ENCODE data around the gene RETREG2. TPM values are rescaled to one million over a fixed set of nuclear protein-coding genes. Genes with fewer than 3 reads are reported as not detected.

Gene RETREG2
- total and polyA plus RNA-seq, 2 of the 4 experiments (the other 2 are of a cell fraction) = 45.2 to 51.1 TPM

DNA sequence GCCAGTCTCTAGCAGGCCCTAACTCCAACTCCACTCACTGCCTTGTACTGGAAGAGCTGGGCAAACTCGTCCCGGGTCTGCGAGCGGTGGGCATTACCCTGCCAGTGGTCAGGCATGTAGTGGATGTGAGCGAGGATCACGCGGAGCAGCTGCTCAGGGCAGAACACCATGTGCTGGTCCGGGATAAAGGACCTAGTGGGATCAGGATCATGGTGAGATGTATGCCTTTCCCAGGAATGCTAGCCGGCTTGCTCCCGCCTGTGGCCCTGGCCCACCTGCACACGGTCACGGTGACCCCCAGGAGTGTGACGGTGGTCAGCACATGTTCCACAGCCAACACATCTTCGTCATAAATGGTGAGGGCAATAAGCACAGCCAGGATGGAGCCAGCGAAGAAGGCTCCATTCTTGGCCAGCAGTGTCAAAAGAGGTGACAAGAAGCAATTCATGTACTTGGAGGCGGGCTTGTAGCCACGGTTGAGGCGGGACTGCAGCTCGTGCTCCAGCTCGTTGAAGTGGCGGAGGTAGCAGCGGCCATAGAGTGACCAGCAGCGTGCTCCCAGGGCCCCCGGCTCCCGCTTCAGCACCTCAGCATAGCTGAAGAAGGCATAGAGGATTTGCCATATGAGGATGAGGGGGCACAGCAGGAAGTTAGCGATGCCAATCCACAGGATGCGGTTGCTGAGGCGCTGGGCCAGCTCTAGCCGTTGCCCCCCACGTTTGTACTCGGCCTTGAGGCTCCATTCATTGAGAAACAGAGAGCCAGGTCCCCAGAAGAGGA lies 45.9 kb downstream of the RETREG2 start:
- in situ Hi-C loops (cut with MboI; ENCODE audit: low sequenced_read_pairs) = no loop called here
- Histone ChIP-seq H2AK5ac (ENCODE audit: low read depth, low read length) (no peak overlapping the region), H4K91ac (ENCODE audit: insufficient read depth, low read depth, low read length) (no peak overlapping the region), H2BK15ac (ENCODE audit: low read depth, low read length) (no peak overlapping the region), H3K14ac (replicated peaks; ENCODE audit: low read depth, low read length) (no peak overlapping the region), H3K36me3 (ENCODE audit: control insufficient read depth, insufficient read depth, low read length) (peaks cover 57% of the 10 kb centered on the region), H4K5ac (ENCODE audit: low read depth, low read length) (no peak overlapping the region), H3K27me3 (ENCODE audit: control insufficient read depth, insufficient read depth, low read length) (no peaks in the 10 kb centered on the region), H2AFZ (replicated peaks; ENCODE audit: low read length, poor library complexity) (no peak overlapping the region), H2BK5ac (ENCODE audit: low read depth, low read length, poor library complexity, severe bottlenecking) (no peak overlapping the region), H2BK20ac (ENCODE audit: low read depth, low read length) (no peak overlapping the region), H2BK120ac (ENCODE audit: low read depth, low read length) (no peak overlapping the region), H3K18ac (ENCODE audit: low read depth, low read length) (no peak overlapping the region), H3K9ac (ENCODE audit: low read depth, low read length) (no peak overlapping the region), H4K8ac (ENCODE audit: low read depth in 2 of 2, low read length in 2 of 2) (no peak overlapping the region), H3K56ac (ENCODE audit: extremely low read depth, insufficient read depth, low read length) (no peak overlapping the region), H3K9me1 (ENCODE audit: insufficient read depth, low read length) (peaks cover 8% of the 10 kb centered on the region; the same call in 1 of the 2 replicates), H4K20me1 (ENCODE audit: insufficient read depth, low read length) (no peaks in the 10 kb centered on the region; the same call in 1 of the 2 replicates), H3K4me1 (ENCODE audit: control insufficient read depth, insufficient read depth, low read length) (peaks cover 11% of the 10 kb centered on the region), H3K27ac (ENCODE audit: insufficient read depth, low read length) (no peak overlapping the region), H3K9me3 (ENCODE audit: control insufficient read depth, insufficient read depth, low read length) (no peaks in the 10 kb centered on the region), H3K4me2 (ENCODE audit: low read depth, low read length) (no peak overlapping the region), H3K4ac (ENCODE audit: low read depth, low read length) (no peak overlapping the region), H3K23ac (ENCODE audit: low read depth, low read length) (no peak overlapping the region), H2AK9ac (replicated peaks; ENCODE audit: low read depth, low read length, poor library complexity) (no peak overlapping the region), H3K79me1 (ENCODE audit: low read depth in 1 of 2, low read length in 2 of 2) (peaks cover 23 to 35% of the 10 kb centered on the region in 2 experiments), H3K4me3 (ENCODE audit: insufficient read depth, low read depth, low read length) (no peak overlapping the region)
- TF ChIP-seq RAD21 (IDR thresholded peaks at IDR 0.05; ENCODE audit: low read length) = no peak
- TF ChIP-seq NFE2L2 (IDR thresholded peaks at IDR 0.05; ENCODE audit: low read depth, low read length) = no peak
- TF ChIP-seq BHLHE40 (IDR thresholded peaks at IDR 0.05; ENCODE audit: low read depth, low read length) = no peak
- TF ChIP-seq MAZ (IDR thresholded peaks at IDR 0.05; ENCODE audit: borderline replicate concordance, low read depth, low read length) = no peak
- TF ChIP-seq SMC3 (IDR thresholded peaks at IDR 0.05; ENCODE audit: low read depth, low read length) = no peak
- no peak for TF ChIP-seq MAFK (IDR thresholded peaks at IDR 0.05; ENCODE audit: low read depth, low read length)
- TF ChIP-seq, protein P1, sequence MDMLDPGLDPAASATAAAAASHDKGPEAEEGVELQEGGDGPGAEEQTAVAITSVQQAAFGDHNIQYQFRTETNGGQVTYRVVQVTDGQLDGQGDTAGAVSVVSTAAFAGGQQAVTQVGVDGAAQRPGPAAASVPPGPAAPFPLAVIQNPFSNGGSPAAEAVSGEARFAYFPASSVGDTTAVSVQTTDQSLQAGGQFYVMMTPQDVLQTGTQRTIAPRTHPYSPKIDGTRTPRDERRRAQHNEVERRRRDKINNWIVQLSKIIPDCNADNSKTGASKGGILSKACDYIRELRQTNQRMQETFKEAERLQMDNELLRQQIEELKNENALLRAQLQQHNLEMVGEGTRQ (IDR thresholded peaks at IDR 0.05; ENCODE audit: low read depth, low read length) = no peak
- TF ChIP-seq CHD1 (IDR thresholded peaks at IDR 0.05; ENCODE audit: low read depth, low read length) = no peak
- TF ChIP-seq MXI1 (IDR thresholded peaks at IDR 0.05; ENCODE audit: borderline replicate concordance, low read depth, low read length) = no peak
- TF ChIP-seq CEBPB (IDR thresholded peaks at IDR 0.05; ENCODE audit: low read depth, low read length) = no peak
- TF ChIP-seq, protein P2, sequence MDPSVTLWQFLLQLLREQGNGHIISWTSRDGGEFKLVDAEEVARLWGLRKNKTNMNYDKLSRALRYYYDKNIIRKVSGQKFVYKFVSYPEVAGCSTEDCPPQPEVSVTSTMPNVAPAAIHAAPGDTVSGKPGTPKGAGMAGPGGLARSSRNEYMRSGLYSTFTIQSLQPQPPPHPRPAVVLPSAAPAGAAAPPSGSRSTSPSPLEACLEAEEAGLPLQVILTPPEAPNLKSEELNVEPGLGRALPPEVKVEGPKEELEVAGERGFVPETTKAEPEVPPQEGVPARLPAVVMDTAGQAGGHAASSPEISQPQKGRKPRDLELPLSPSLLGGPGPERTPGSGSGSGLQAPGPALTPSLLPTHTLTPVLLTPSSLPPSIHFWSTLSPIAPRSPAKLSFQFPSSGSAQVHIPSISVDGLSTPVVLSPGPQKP (IDR thresholded peaks at IDR 0.05; ENCODE audit: borderline replicate concordance, low read depth, low read length) = no peak
- no peak for TF ChIP-seq RFX5 (IDR thresholded peaks at IDR 0.05; ENCODE audit: low read depth, low read length)
- no peak for TF ChIP-seq FOS (IDR thresholded peaks at IDR 0.05; ENCODE audit: low read depth, low read length)
- TF ChIP-seq POLR2A (IDR thresholded peaks at IDR 0.05; ENCODE audit: low read depth, low read length) = no peak
- TF ChIP-seq RCOR1 (IDR thresholded peaks at IDR 0.05; ENCODE audit: insufficient replicate concordance, low read length) = no peak
- TF ChIP-seq, protein P3, sequence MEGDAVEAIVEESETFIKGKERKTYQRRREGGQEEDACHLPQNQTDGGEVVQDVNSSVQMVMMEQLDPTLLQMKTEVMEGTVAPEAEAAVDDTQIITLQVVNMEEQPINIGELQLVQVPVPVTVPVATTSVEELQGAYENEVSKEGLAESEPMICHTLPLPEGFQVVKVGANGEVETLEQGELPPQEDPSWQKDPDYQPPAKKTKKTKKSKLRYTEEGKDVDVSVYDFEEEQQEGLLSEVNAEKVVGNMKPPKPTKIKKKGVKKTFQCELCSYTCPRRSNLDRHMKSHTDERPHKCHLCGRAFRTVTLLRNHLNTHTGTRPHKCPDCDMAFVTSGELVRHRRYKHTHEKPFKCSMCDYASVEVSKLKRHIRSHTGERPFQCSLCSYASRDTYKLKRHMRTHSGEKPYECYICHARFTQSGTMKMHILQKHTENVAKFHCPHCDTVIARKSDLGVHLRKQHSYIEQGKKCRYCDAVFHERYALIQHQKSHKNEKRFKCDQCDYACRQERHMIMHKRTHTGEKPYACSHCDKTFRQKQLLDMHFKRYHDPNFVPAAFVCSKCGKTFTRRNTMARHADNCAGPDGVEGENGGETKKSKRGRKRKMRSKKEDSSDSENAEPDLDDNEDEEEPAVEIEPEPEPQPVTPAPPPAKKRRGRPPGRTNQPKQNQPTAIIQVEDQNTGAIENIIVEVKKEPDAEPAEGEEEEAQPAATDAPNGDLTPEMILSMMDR (conservative IDR thresholded peaks at IDR 0.05; ENCODE audit: low read depth, low read length) = no peak
- DNase-seq (no peak), ATAC-seq (ENCODE audit: low read depth) (no peak)
- 93% methylated on average over 24 of the region's 31 CpGs; no CpG with 5 or more reads in 1 of the 2 experiments for WGBS, 2 experiments (ENCODE audit: extremely low coverage in 2 of 2, insufficient read length in 1 of 2)
- BruUV-seq (replicated peaks) = no TSS peak
- POLR2A ChIA-PET (ENCODE audit: unreplicated experiment) = no interaction called here
- CTCF ChIA-PET = no interaction called here
- dilution Hi-C loops (cut with HindIII; ENCODE audit: low sequenced_read_pairs, unreplicated experiment) = no loop called here
- intact Hi-C loops (cut with micrococcal nuclease) = no loop called here

All from IMR-90 (cell line).